ENCODE measurements around the gene SLC35F1.

SLC35F1 gene

DNA sequence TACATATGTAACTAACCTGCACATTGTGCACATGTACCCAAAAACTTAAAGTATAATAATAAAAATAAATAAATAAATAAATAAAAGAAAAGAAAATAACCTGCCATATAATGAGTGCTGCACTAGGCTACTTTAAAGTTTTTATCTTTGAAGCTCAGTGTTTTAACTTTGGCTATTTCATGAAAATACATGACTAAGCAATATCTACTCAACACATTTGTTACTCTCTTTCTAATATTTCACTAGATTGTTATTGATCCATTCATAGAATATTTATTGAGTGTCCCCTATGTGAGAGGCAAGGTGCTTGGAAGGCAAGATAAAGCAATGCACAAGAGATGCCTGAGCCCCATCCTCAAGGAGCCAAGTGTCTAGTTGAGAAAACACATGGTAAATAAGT, 221.7 kb downstream of the SLC35F1 start:
- no peak for DNase-seq

GRCh38 chr6:118134206-118134605, 227.1 kb downstream of the SLC35F1 start:
- DNase-seq, result no peak

DNA sequence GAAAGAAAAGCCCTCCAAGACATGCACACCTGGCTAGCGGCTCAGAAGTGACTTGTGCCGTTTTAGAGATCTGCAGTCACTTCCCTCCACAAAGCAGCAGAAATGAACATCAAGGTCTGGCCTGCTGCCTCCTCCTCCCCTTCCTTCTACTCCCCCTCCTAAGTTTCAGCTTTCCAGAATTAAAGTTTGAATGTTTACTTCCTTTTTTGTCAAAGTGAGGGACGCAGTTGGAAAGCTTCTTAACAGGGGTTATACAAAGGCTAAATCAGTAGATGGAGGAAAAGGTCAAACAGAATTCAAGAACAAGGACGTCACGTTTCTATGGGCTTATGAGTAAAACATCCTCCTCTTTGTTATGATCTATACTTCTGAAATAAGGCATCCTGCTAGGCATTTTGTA, 227.7 kb downstream of the SLC35F1 start:
- DNase-seq, result no peak

- no peak for DNase-seq
Observed at GRCh38 chr6:118135371-118135770, 228.3 kb downstream of the SLC35F1 start.

DNA sequence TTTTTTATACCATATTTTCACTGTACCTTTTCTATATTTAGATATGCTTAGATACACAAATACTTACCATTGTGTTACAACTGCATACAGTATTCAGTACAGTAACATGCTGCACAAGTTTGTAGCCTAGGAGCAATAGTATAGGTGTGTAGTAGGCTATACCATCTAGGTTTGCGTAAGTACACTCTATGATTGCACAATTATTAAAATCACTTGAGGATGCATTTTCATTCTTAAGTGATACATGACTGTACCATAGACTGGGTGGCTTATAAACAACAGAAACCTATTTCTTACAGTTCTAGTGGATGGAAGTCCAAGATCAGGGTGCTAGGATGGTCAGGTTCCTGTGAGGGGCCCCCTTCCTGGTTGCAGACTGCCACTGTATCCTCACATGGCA, 234.1 kb downstream of the SLC35F1 start:
- DNase-seq, result no peak

DNA sequence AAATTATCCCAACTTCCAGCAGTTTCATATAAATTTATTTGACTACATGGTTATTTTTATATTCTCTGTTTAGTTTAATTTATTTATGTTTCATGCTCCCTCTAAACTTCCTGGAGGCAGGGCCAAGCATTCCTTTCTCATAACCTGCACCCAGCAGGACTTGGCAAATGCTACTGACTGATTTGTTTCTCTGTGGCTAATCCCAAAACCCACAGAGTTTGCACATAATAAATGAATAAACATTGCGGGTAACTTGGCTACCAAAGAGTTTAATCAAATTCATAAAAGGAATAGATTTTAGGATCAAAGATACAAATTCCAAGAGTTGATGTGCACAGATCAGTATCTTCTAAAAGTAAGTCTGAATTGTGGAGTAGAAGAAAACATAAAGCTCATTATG, 239.5 kb downstream of the SLC35F1 start:
- DNase-seq, result no peak

DNA sequence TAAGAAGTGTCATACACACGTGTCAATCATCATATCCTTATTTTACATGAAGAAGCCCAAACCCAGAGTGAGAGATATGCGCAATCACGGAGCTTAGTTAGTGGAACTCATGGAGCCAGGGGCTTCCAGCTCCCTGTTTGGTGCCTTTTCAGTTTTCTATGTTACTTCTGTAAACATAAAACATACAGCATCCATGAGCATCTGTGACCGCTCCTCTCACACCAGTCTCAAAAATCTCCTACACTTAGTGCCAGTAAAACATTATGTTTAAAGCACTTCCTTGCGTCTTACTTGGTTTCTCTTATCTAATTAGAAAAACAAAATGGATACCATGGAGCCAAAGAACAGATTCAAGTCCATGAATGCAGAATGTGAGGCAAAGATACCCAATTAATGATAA, 240.4 kb downstream of the SLC35F1 start:
- DNase-seq, result no peak

DNA sequence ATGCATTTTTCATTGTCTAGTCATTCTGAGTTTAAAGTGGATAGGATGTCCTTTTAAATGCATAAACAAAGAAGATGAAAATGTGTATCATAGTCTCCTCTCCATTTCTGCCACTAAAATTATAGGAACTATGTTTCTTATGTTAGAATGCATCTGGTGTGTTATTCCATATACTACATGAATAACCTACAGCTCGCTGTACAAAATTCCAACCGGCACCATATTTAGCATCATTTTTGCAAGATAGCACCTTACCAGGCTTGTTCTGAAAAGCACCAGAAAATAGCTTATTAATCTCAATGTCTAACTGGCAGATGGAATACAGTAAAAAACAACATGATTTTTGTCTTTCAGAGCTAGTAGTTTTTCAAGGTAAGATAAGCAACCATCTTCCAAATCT, 241.5 kb downstream of the SLC35F1 start:
- no peak for DNase-seq

DNA sequence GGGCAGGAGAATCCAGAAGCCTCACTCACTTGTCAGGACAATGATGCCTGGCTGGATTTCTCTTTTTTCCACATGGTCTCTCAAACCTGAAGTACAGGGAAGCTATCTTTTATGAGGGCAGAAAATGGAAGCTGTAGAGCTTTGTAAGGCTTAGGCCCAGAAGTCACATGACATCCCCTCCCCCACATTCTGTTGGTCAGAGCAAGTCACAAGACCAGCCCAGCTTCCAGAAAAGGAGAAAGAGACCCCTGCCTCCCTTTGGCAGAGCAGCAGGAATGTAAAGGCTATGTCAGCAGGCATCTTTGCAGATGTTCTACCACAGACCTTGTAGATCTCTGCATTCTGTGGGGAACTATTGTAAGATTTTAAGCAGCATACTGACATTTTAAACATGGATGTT, 245.5 kb downstream of the SLC35F1 start:
- DNase-seq, result no peak

GRCh38 chr6:118161343-118161742, 254.3 kb downstream of the SLC35F1 start:
- no peak for DNase-seq

- DNase-seq, result no peak
Observed at GRCh38 chr6:118163542-118163941, 256.5 kb downstream of the SLC35F1 start.

DNA sequence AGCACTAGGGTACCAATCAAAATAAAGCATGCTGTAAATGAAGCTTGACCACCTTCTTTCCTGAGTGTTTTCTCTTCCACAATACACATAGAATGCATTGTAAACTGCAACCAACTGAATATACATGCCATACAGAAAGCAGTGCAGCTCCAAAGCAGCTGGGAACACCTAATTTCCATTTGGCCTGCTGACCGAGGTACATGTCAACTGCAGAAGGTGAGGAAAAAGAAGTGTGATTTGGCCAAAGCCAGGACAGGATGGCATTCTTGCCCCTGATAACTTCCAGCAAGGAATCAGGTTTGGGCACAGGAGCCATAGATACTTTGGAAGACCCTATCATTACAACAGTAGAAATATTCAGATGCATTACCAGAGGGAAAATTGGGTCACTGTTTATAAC, 258.4 kb downstream of the SLC35F1 start:
- no peak for DNase-seq

DNA sequence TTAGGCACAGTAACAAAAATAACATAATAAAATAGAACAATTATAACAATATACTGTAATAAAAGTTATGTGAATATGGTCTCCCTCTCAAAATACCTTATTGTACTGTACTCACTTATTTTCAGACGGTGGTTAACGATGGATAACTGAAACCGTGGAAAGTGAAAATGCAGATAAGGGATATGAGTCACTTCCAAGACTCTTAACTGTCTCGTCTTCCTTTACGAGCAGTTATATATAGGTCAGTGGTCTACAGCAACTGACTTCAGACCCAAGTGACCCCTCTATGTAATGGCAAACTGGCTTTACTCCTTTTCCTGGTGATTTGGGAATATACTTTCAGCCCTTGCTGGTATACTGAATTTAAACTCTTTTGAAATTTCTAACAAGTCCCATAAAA, 261.4 kb downstream of the SLC35F1 start:
- no peak for DNase-seq

- DNase-seq, result no peak
Observed at GRCh38 chr6:118171852-118172251, 264.8 kb downstream of the SLC35F1 start.

GRCh38 chr6:118174071-118174470, 267.0 kb downstream of the SLC35F1 start:
- no peak for DNase-seq

- DNase-seq, result no peak
Observed at GRCh38 chr6:118177720-118178119, 270.7 kb downstream of the SLC35F1 start.

DNA sequence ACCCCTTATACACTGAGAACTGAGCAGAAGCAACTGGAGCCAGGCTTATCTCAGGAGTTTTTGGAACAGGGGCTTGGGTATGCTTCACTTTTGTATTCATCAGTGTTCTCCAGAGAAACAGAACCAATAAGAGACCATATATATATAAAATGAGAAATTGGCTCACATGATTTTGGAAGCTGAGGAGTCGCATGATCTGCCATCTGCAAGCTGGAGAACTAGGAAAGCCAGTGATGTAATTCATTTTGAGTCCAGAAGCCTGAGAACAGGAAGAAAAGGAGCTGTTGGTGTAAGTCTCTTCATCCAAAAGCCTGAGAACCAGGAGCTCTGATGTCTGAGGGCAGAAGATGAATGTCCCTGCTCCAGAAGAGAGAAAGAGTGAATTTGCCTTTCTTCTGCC, 272.0 kb downstream of the SLC35F1 start:
- DNase-seq, result no peak

- DNase-seq, result no peak
Observed at GRCh38 chr6:118186672-118187567, 279.9 kb downstream of the SLC35F1 start.

- DNase-seq, result no peak
Observed at GRCh38 chr6:118187568-118188164, 280.6 kb downstream of the SLC35F1 start.

DNA sequence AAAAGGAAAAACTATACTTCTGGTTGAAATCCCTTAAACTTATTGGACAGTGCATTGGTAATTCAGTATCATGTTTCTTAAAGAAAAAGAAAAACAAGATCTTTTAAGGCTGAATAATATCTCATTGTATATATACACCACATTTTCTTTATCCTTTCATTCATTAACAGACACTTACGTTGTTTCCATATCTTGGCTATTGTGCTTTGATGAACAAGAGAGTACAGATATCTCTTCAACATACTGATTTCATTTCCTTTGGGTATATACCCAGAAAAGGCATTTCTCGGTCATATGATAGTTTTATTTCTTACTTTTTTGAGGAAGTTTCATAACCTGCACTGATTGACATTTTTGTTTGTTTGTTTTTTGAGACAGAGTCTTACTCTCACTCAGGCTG, 281.5 kb downstream of the SLC35F1 start:
- no peak for DNase-seq

GRCh38 chr6:118197539-118197938, 290.5 kb downstream of the SLC35F1 start:
- DNase-seq, result no peak

DNA sequence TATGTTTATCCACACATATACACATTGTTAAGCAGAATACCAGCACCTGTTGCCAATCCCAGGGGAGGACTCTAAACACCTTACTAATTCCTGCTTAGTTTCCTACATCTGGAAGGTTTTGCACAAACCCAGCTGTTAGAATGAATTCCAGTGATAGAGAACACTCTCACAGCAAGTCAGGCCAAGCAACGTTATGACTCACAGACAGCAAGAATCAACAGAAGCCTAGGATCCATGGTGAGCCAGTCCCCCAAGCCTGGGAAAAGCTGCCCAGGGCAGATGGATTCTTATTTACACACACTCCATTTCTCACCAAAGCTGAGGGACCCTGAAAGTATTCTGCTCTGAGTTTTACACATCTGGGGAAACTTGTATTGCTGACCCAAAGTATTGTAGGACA, 291.7 kb downstream of the SLC35F1 start:
- no peak for DNase-seq

GRCh38 chr6:118200160-118200559, 293.1 kb downstream of the SLC35F1 start:
- no peak for DNase-seq

DNA sequence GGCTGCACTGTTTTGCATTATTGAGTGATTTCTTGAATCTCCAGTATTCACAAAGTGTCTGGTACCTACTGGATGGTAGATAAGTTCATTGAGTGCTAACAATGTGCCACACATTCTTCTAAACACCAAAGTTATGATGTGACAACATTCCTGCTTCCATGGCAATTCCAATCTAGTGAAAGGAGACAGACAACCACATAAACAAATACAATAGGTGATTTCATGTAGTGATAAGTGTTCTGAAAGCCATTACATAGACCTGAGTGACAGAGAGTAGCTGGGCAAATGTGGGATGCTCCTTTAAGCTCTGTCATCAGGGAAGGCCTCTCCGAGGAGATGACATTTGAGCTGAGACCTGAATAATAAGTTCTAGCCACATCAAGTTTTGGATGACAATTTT, 295.5 kb downstream of the SLC35F1 start:
- no peak for DNase-seq

GRCh38 chr6:118203545-118203944, 296.5 kb downstream of the SLC35F1 start:
- no peak for DNase-seq

Data from activated naive CD4-positive, alpha-beta T cell treated with Interleukin-2 at 50 U/mL for 16 hours (primary cell).